ENCODE measurements around the gene LRFN3.

DNA sequence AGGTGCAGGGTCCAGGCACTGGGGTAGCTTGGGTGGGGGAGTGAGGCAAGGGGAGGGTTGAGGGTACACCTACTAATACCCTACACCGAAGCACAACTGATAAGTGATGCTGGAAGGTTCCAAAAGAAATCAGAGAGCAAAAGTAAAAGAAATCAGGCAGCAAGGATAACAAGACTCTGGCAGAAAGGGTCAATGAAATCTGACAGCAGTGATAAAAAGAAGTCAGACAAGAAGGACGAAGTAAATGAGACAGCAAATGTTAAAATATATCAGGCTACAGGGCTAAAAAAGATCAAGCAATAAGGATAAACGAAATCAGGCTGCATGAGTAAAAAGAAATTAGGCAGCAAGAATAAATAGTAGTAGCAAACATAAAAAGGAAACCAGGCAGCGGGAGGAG, 4.7 kb downstream of the LRFN3 start:
- TF ChIP-seq CTCF (IDR thresholded peaks at IDR 0.05; ENCODE audit: insufficient read depth, low read length) (no peak), POLR2AphosphoS5 (IDR thresholded peaks at IDR 0.05; ENCODE audit: low read depth) (no peak), GABPA (IDR thresholded peaks at IDR 0.05; ENCODE audit: low read depth) (no peak), SPI1 (IDR thresholded peaks at IDR 0.05; ENCODE audit: borderline replicate concordance, low read depth) (no peak)
- TF ChIP-seq, protein P1, sequence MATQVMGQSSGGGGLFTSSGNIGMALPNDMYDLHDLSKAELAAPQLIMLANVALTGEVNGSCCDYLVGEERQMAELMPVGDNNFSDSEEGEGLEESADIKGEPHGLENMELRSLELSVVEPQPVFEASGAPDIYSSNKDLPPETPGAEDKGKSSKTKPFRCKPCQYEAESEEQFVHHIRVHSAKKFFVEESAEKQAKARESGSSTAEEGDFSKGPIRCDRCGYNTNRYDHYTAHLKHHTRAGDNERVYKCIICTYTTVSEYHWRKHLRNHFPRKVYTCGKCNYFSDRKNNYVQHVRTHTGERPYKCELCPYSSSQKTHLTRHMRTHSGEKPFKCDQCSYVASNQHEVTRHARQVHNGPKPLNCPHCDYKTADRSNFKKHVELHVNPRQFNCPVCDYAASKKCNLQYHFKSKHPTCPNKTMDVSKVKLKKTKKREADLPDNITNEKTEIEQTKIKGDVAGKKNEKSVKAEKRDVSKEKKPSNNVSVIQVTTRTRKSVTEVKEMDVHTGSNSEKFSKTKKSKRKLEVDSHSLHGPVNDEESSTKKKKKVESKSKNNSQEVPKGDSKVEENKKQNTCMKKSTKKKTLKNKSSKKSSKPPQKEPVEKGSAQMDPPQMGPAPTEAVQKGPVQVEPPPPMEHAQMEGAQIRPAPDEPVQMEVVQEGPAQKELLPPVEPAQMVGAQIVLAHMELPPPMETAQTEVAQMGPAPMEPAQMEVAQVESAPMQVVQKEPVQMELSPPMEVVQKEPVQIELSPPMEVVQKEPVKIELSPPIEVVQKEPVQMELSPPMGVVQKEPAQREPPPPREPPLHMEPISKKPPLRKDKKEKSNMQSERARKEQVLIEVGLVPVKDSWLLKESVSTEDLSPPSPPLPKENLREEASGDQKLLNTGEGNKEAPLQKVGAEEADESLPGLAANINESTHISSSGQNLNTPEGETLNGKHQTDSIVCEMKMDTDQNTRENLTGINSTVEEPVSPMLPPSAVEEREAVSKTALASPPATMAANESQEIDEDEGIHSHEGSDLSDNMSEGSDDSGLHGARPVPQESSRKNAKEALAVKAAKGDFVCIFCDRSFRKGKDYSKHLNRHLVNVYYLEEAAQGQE (IDR thresholded peaks at IDR 0.05; ENCODE audit: insufficient replicate concordance, low read depth), result no peak
